GM19463 (cell line): ENCODE results near the gene LRBA.
A peak's percentile ranks its signal among the peaks of the same experiment; 100 is the strongest.
"Not testable (repeated sequence)": the region's sequence is repeated elsewhere in the genome, so short reads cannot be mapped to it uniquely, and the experiment has no call there.

Source experiments
- ATAC-seq: cut with Tn5 transposase; IDR thresholded peaks from one replicate; pipeline ENCODE4 v1.9.1; 2021; ENCODE audit warnings: mild to moderate bottlenecking, moderate library complexity; ENCODE audit not compliant: unreplicated experiment

The LRBA gene

DNA sequence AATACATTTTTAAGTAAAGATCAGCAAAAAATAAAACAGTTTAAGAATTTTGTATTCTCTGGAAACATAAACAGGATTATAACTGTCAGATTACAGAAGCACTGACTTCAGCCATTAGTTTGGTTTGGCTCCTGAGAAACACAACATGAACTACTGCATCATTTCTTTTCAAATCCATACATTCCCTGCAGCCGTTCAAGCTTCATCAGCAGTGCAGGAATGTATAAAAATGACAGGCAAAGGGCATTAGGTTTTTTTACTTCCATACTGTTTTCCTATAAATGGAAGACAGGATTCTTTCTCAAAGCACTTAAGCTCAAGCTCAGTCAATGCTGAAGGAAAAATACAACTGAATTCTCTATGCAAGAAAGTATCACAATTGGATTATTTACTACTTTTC is 437.3 kb downstream of the LRBA start:
- no peak for ATAC-seq

DNA sequence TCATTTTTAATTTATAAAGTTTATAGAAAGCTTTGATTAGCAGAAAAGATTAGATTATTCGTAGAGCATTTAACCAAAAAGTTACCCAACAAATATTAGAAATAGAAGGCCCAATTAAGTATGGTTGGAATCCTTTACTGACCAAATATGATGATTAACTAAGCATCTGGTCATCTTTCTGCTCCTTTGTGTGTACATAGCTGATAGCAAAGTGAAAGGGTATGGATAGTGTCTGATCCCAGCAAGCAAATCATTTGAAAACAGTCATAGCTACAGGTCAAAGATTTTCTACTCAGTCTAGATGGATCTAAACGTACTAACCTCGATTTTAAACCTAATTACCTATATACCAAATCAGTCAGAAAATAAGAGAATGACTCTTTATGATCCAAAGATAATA is 440.4 kb downstream of the LRBA start:
- no peak for ATAC-seq

- ATAC-seq: no peak
Observed at GRCh38 chr4:150573534-150573933, 441.6 kb downstream of the LRBA start.

GRCh38 chr4:150572704-150573504 is 442.2 kb downstream of the LRBA start:
- peak; percentile 73 for ATAC-seq

GRCh38 chr4:150570862-150571261 is 444.2 kb downstream of the LRBA start:
- ATAC-seq: no peak

- no peak for ATAC-seq
Observed at GRCh38 chr4:150569998-150570535, 445.0 kb downstream of the LRBA start.

DNA sequence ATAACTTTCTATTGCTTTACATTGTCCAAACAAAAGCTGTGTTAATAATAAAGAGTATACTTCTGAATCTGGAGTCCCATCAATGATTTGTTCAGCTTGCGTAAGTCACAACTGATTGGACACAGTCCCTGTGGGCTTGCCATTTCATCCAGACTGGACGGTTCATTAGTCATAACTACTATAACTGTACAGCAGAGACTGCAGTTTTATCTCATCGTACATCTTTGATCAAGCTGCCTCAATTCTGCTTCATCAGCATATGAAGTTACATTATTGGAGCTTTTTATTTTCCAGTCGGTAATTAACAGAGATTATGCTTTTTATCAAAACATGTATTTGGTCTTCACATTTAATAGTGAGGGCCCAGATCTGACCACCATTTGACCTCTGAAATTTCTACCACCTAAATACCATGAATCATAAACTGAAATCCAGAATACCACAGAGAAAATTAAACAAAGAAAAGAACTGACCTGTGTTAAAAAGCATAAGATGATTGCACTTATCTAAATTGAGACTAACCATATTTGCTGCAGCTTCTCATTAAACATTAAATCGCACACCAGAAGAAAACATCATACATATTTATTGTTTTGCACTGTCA is 445.6 kb downstream of the LRBA start:
- ATAC-seq: no peak

- ATAC-seq: no peak
Observed at GRCh38 chr4:150567070-150567469, 448.0 kb downstream of the LRBA start.

GRCh38 chr4:150564967-150565366 is 450.1 kb downstream of the LRBA start:
- not testable (repeated sequence) for ATAC-seq

DNA sequence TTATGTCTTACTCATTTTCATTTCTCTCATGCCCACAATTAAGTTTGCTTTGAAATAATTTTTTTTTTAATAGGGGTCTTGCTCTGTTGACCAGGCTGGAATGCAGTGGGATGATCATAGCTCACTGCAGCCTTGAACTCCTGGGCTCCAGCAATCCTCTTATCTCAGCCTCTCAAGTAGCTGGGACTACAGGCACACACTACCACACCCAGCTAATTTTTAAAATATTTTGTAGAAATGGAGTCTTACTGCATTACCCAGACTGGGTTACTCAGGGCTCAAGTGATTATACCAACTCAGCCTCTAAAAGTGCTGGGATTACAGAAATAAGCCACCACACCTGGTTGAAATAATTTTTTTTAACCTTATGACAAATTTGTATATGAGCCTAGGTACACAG is 452.3 kb downstream of the LRBA start:
- no peak for ATAC-seq

DNA sequence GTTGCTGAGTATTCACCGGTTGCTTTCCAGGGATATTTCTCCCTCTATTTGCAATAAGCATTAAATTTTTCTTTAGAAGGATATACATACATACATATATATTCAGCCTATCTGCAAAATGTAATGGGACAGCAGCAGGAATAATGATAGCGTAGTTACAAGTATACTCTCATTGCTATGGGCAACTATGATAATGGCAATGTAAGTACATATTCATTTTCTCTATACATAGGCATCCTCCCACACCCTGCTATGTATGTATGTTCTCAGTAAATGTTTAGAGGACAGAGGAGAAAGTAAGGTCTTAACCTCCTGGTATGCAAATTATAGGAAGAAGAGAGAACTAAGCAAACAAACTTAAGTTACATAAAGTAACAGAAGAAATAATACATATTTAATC is 452.8 kb downstream of the LRBA start:
- ATAC-seq: no peak

DNA sequence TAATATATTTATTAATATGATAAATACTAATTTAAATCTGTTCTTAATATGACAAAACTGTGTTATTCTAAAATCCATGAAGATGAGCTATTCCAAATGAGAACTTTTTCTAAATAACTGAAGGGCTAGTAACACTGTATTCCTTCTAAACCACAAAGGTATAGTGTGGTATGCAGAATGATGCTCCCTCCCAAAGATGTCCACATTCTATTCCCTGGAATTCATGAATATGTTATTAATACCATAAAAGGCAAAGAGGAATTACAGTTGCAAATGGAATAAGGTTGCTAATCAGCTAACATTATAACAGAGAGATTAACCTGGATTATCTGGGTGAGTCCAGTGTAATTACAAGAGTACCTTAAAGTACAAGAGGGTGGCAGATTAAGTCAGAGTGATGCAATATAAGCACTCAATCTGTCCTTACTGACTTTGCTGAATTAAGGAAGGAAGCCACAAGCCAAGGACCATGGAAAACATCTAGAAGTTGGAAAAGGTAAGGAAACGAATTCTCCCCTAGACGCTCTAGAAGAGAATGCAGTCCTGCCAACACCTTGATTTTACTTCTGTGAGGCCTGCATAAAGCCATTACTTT is 453.8 kb downstream of the LRBA start:
- ATAC-seq: no peak

GRCh38 chr4:150557811-150558210 is 457.3 kb downstream of the LRBA start:
- not testable (repeated sequence) for ATAC-seq

DNA sequence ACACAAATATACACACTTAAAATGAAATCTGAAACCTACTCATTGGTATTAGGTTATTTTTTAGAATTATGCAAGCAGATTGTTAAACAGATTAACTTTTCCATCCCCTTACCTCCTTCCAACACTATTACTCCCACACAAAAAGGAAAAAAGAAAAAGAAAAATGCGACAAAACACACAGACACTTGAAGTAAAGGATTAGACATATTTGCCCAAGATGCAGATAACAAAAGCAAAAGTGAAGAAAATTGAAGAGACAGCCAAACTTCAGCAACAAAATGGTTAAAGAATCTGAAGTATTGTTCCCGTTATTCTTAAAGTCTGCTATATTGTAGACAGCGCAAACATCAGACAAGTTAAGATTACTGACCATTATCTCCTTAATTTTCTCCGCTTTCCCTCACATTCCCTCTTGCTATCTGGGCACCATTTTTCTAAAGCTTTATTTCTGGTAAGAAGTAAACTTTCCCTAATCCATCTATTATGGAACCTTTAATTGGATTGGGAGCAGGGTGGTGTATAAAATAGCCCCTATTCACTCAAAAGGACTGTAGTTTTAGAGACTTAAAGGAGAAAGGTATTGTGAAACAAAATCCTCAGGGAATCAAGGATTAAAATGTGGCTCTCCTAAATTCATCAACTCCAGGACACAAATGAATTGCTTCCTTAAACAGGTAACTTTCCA is 467.8 kb downstream of the LRBA start:
- ATAC-seq: no peak

GRCh38 chr4:150546286-150546685 is 468.8 kb downstream of the LRBA start:
- no peak for ATAC-seq

DNA sequence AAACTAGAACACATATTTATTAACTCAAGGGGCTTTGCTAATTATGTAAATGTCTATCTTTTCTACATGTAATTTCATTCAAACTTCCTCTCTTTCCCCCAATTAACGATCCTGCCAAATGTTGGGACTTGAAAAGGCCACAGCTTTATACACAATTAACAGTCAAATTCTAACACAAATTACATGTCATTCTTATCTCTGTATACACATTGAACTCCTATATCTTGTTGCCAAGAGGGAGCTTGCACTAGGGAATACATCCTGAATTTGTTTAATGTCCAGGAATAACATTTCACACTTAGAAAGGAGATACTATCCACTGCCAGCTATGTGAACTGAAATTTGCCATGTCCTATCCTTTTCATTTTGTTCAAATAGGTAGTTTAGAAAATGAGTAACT is 472.0 kb downstream of the LRBA start:
- ATAC-seq: no peak

GRCh38 chr4:150541681-150542080 is 473.4 kb downstream of the LRBA start:
- ATAC-seq: no peak

DNA sequence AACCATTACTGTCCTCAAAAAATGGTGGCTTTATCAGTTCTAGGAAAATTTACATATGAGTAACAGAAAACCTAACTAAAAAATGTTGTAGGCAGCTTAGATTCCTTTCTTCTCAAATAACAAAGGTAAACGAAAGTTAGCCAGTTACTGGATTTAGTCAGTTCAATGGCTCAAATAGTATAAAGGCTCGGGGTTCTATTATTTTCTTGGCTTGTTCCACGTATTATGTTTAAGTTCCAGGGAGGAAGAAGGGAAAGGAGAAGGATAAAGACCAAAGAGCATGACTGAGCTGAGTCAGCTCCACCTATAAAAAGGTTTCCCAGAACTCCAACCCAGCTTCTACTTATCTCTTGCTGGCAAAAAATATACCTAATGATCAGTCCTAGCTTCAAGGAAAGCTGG is 474.1 kb downstream of the LRBA start:
- ATAC-seq: no peak

GRCh38 chr4:150540536-150540935 is 474.5 kb downstream of the LRBA start:
- ATAC-seq: no peak

DNA sequence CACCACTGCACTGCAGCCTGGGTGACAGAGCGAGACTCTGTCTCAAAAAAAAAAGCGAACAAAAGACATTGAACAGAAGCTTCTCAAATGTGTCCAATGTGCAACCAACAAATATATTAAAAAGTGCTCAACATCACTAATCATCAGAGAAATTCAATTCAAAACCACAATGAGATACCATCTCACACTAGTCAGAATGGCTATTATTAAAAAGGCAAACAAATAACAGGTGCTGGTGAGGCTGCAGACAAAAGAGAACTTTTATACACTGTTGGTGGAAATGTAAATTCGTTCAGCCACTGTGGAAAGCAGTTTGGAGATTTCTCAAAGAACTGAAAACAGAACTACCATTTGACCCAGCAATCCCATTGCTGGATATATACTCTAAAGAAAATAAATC is 477.2 kb downstream of the LRBA start:
- not testable (repeated sequence) for ATAC-seq

DNA sequence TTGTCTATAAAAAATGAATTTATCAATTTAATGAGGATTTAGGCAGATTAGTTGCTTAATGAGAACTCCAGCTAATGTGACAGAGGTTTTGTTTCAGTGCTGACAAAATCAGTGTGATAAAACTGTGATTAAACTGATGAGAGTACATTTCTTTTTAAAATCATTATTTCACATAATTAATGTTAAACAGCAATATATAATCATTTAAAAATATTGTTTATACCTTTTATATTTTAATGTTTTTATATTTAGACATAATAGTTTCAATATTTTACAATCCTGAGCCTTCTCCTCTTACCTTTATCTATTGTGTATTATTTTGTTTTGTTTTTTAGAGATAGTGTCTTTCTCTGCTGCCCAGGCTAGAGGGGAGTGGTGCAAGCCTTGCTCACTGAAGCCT is 480.3 kb downstream of the LRBA start:
- ATAC-seq: no peak
